Measurements from ENCODE around the gene ERC1.

GRCh38 chr12:1282670-1283315 lies 291.8 kb downstream of the ERC1 start:
- TF ChIP-seq CTCF (IDR thresholded peaks at IDR 0.05): no peak
- no peak for TF ChIP-seq POLR2A (IDR thresholded peaks at IDR 0.05)

All from uterus (tissue), 2 donors.